Left cardiac atrium (tissue), 4 donors: Measurements from ENCODE around the gene MYH9. TPM values are rescaled to one million over a fixed set of nuclear protein-coding genes. Genes with fewer than 3 reads are reported as not detected.
"Not testable (repeated sequence)": the region's sequence is repeated elsewhere in the genome, so short reads cannot be mapped to it uniquely, and the experiment has no call there.

ENCODE experiments used
- ATAC-seq, 2 donors: fragments of 200-7000 bp; cut with Tn5 transposase; one replicate each; pipeline ENCODE4 v1.9.1; 2020; ENCODE audit warnings: mild to moderate bottlenecking in 2 of 2, moderate library complexity in 2 of 2
- DNase-seq: peaks from one replicate; pipeline ENCODE4 v3.0.0-alpha.2; 2020
- intact Hi-C, 2 donors: fragments of 100-400 bp; cut with DNase I; formaldehyde crosslinking; loops; one replicate each; pipeline versions ENCODE4 v1.14.1 to v1.15.1; 2022 to 2023
- total RNA-seq, 2 donors: library from RNA; stranded (reverse); fragmentation: NEBNext Ultra II Directional; extraction: Animal tissue kit (Norgen Biotek cat#: 25700); gene quantifications; one replicate each; pipeline ENCODE4 v1.2.1, GENCODE V29; 2021
- donor health status: DM: no; HTN: yes; CAD: no.
- donor health status: DM: no; HTN: yes; CAD: no; lungs with severe emphysema.
- donor health status: DM: yes; HTN: yes; CAD: no.
- donor health status: Dilated cardiomyopathy.

Gene MYH9
- total RNA-seq, 2 donors from 2014 or later: 225 to 367 TPM

GRCh38 chr22:36281781-36282327 lies 105.9 kb downstream of the MYH9 start:
- intact Hi-C loops: loop anchor here in 1 of 2 donors (10.0 kb wide), 1 partner anchor 87 kb away; no protein-coding TSS in a partner anchor
- ATAC-seq (no peak), DNase-seq (no peak)

- DNase-seq (no peak), ATAC-seq (no peak)
- intact Hi-C loops: loop anchor here in 1 of 2 donors (10.0 kb wide), 1 partner anchor 86 kb away; no protein-coding TSS in a partner anchor
These were observed 107.4 kb downstream of the MYH9 start for GRCh38 chr22:36280379-36280778.

DNA sequence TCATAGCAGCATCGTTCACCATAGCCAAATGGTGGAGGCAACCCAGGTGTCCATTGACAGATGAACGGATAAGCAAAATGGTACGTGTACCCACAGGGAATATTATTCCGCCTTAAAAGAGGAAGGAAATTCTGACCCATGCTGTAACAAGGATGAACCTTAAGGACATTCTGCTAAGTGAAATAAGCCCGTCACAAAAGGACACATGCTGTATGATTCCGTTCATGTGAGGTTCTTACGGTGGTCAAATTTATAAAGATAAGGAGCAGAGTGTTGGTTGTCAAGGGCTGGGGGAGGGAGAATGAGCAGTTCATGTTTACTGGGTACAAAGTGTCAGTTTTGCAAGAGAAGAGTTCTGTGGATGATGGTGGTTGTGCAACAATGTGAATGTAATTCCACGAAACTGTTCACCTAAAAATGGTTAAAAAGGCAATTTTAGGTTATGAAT lies 108.5 kb downstream of the MYH9 start:
- ATAC-seq: no peak
- intact Hi-C loops: loop anchor here in 1 of 2 donors (5.0 kb wide), 2 partner anchors 82 to 132 kb away; no protein-coding TSS in a partner anchor
- no peak for DNase-seq

- DNase-seq (peak; percentile 66), ATAC-seq (peak; percentile 67 to 75)
- intact Hi-C loops: loop anchor here in 1 of 2 donors (5.0 kb wide), 2 partner anchors 80 to 130 kb away; no protein-coding TSS in a partner anchor
These were observed 110.1 kb downstream of the MYH9 start for GRCh38 chr22:36277482-36278291.

DNA sequence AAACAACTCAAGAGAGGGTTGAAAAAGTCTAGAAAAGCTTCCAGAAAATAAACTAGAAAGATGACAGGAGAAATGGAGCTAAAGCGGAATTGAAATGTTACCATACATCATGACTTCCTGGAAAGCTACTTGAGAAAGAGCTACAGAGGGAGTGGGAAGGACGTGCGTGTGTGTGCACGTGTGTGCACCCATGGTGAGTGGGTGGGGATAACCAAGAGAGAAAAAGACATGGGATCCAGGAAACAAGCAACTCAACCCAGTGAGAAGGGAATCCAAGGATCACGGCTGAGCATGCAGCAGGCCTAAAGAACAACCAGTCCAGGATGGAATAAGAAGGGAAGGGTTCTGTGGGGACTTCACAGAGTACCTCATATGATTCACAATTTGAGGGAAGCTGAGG lies 113.2 kb downstream of the MYH9 start:
- DNase-seq (no peak), ATAC-seq (no peak)
- intact Hi-C loops: no loop called here

DNA sequence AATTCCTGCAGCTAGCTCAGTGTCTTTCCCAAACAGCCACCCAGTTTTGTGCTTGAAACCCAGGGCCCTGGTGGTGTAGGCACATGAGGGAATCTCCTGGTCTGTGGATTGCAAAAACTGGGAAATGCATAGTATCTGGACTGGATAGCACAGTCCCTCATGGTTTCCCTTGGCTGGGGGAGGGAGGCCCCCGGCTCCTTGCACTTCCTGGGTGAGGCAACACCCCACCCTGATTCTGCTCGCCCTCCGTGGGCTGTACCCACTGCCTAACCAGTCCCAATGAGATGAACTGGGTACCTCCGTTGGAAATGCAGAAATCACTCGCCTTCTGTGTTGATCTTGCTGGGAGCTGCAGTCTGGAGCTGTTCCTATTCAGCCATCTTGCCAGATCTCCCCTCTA lies 115.8 kb downstream of the MYH9 start:
- ATAC-seq, intact Hi-C loops: not testable (repeated sequence)

DNA sequence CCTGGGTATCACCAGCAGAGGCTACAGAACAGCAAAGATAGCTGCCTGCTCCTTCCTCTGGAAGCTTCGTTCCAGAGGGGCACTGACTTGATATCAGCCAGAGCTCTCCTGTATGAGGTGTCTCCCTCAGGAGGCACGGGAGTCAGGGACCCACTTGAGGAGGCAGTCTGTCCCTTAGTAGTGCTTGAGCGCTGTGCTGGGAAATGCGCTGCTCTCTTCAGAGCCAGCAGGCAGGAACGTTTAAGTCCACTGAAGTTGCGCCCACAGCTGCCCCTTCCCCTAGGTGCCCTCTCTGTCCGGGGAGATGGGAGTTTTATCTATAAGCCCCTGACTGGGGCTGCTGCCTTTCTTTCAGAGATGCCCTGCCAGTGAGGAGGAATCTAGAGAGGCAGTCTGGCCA lies 116.5 kb downstream of the MYH9 start:
- intact Hi-C loops, DNase-seq, ATAC-seq: not testable (repeated sequence)

More for the DNA sequence above, 115.8 kb downstream of the MYH9 start:
- DNase-seq: not testable (repeated sequence)

DNA sequence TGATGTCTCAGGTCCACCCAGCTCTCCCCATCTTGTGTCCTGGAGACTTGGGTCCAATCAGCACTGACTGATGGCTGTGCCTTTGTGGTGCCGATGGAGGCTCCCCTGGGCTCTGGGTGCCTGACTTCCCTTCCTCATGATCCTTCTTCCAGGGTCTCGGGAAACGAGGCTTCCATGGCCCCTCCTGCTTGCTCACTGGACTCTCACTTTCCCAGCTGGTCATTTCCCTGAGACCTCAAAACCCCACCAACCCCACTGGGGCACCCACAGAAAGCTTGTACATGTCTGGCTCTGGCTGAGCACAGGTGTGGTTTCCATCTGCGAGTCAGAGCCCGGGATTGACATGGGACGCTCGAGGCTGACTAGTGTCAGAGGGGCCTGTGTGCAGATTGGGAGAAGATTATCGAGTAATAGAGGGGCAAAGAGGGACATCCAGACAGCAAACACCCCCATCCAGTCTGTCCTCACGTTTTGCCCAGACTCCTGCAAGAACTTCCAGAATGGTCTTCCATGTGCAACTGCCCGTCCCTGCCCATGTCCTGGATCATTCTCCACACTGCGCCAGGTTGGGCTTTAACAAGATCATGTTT lies 119.8 kb downstream of the MYH9 start:
- ATAC-seq (no peak), DNase-seq (no peak)
- intact Hi-C loops: no loop called here

GRCh38 chr22:36267058-36267457 lies 120.7 kb downstream of the MYH9 start:
- ATAC-seq (no peak), DNase-seq (no peak)
- intact Hi-C loops: no loop called here

GRCh38 chr22:36263886-36264664 lies 123.7 kb downstream of the MYH9 start:
- ATAC-seq: peak in 1 of 2 donors; percentile 9
- intact Hi-C loops, DNase-seq: not testable (repeated sequence)

- ATAC-seq, intact Hi-C loops, DNase-seq: not testable (repeated sequence)
These were observed 124.5 kb downstream of the MYH9 start for GRCh38 chr22:36263216-36263673.

- DNase-seq, intact Hi-C loops: not testable (repeated sequence)
- peak in 1 of 2 donors; percentile 62 for ATAC-seq
These were observed 125.5 kb downstream of the MYH9 start for GRCh38 chr22:36262307-36262706.

DNA sequence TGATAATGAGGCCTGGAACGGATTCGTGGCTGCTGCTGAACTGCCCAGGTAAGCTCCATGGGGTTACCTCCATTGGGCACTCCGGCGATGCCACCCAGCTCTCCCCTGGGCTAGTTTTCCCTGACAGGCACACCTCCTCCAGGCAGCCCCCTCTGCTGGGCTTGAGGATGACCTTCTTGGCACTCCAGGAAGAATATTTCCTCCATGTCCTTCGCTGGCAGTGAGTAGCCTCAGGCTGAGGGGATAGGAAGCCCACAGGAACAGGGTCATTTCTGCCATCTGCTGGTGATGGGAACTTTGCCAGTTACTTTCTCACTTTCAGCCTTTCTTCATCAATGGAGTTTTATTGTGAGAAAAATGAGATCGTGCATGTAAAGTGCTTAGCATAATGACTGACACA lies 126.1 kb downstream of the MYH9 start:
- DNase-seq, ATAC-seq, intact Hi-C loops: not testable (repeated sequence)

DNA sequence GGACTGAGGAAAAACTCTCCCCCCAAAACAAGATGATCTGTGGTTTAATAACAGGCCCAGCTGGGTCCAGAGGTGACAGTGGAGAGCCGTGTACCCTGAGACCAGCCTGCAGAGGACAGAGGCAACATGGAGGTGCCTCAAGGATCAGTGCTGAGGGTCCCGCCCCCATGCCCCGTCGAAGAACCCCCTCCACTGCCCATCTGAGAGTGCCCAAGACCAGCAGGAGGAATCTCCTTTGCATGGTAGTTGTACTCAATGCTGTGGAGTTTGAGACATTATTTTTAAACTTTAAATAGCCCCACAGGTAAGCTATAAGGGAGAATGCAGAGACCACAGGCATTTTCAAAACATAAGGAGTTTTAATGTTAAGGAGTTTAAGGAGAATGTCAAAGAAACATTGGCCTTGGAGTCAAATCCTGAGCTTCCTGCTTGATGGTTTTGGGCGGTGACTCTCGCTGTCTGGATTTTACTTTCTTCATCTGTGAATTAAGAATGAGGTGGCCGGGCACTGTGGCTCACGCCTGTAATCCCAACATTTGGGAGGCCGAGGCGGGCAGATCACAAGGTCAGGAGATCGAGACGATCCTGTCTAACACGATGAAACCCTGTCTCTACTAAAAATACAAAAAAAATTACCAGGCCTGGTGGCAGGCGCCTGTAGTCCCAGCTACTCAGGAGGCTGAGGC lies 128.0 kb downstream of the MYH9 start:
- no peak for ATAC-seq
- intact Hi-C loops: no loop called here

DNA sequence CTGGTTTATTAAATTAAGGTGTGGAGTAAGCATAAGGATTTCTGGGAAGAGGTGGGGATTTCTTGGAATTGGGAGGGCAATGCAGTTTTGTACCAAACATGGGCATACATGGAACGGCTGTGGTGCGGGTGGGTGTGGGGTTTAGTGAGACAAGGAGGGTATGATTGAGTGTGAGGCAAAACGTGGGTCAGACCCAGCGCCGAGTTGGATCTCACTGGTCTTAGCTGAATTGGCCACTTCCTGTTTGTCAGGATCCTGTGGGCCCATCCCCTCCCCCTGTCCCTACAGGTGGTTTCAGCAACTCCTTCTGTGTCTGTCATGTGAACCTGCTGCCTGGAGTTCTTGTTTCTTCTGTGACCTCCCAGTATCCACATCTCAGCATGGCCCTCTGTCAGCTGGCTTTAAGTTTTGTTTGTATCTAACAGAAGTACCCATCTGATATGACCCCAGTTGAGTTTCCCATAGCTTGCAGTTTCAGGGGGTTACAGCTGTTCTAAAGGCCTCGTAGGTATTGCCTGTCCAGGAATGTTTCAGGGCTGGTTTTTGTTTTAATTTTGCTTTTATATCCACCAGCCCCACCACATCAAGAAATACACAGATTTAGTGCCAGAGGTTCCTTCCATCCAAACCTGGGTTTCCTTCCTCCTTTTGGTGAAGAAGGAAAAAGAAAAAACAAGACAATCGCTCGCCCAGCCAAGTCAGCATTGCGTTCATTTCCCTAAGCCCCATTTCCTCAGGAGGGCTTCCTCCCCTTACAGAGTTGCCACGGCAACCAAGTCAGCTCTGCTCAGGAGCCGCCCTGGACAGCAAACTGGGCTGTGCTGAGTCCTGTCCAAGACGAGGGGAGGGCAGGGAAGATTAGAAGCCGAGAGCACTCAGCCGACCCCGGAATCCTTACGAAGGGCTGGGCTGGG lies 128.8 kb downstream of the MYH9 start:
- no peak for DNase-seq
- peak; percentile 53 to 77 for ATAC-seq
- intact Hi-C loops: no loop called here

More for the DNA sequence above, 128.0 kb downstream of the MYH9 start:
- DNase-seq: no peak

GRCh38 chr22:36257948-36258670 lies 129.7 kb downstream of the MYH9 start:
- ATAC-seq (no peak), DNase-seq (no peak)
- intact Hi-C loops: no loop called here

GRCh38 chr22:36257308-36257707 lies 130.5 kb downstream of the MYH9 start:
- ATAC-seq (no peak), DNase-seq (no peak)
- intact Hi-C loops: no loop called here
